ENCODE results near the gene SEC14L1. TPM values are rescaled to one million over a fixed set of nuclear protein-coding genes. Genes with fewer than 3 reads are reported as not detected.

The SEC14L1 gene
- total RNA-seq, 2 donors from 2014 or later, result 91.6 to 117 TPM

DNA sequence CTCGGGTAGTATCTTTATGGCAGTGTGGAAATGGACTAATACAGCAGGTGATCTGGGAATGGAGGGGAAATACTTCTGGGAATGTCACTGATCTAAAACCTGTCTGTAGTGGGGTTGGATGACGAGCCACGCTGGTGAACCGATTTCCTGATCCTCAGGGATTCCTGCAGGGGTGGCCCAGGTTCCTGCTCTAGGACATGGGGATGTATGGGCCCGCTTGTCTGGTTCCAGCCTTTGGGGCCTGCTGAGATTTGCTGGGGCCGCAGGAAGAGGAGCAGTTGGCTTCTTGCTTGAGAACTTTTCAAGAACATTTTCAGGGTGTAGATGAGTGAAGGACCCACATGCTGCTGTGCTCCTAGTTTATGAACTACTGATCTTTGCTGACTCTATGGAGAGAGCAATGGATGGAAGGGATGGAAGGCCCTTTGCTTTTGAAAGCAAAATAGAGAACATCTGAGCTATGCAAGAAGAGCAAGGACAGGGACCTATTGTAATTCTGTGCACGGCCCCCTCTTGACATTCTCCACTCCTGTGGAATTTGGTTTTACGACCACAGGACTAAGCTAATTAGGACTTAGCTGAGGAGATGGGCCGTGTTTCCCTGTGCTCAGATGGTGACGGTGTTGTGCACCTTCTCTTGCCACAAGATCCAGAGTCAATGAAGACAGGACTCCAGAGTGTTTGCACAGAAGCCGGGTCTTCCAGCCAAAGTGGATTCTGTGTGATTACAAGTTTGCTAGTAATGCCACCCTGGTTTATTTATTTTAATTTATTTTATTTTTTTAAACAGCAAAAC lies 90.5 kb downstream of the SEC14L1 start:
- H3K4me3 Mint-ChIP-seq, result no peak overlapping the region
- H3K27ac Mint-ChIP-seq, result peak overlapping the region in 1 of 2 donors; percentile 9
- peaks cover 20 to 23% of the 10 kb centered on the region in 2 donors for H3K4me1 Mint-ChIP-seq (ENCODE audit: low read depth in 2 of 2)
- no peaks in the 10 kb centered on the region for H3K9me3 Mint-ChIP-seq
- ATAC-seq (no peak), DNase-seq (ENCODE audit: low spot score) (no peak)
- H3K27me3 Mint-ChIP-seq, result no peaks in the 10 kb centered on the region
- H3K36me3 Mint-ChIP-seq, result no peaks in the 10 kb centered on the region

DNA sequence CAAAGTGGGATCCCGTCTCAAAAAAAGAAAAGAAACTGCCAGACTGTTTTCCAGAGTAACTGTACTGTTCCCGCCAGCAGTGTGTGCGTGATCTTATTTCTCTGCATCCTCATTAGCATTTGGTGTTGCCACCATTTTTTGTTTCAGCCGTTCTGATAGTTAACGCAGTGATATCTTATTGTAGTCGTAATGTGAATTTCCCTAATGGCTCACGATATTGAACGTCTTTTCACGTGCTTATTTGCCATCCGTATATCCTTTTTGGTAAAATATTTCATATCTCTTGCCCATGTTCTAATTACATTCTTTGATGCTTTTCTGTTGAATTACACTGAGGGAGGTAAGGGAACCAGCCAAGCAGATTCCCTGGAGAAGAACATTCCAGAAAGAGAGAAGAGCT lies 92.4 kb downstream of the SEC14L1 start:
- Mint-ChIP-seq H3K27me3 (no peaks in the 10 kb centered on the region), H3K27ac (peak overlapping the region; percentile 74 to 94), H3K9me3 (no peaks in the 10 kb centered on the region), H3K4me3 (no peak overlapping the region), H3K36me3 (no peaks in the 10 kb centered on the region), H3K4me1 (ENCODE audit: low read depth in 2 of 2) (peaks cover 23 to 27% of the 10 kb centered on the region in 2 donors)
- ATAC-seq (no peak), DNase-seq (ENCODE audit: low spot score) (no peak)

DNA sequence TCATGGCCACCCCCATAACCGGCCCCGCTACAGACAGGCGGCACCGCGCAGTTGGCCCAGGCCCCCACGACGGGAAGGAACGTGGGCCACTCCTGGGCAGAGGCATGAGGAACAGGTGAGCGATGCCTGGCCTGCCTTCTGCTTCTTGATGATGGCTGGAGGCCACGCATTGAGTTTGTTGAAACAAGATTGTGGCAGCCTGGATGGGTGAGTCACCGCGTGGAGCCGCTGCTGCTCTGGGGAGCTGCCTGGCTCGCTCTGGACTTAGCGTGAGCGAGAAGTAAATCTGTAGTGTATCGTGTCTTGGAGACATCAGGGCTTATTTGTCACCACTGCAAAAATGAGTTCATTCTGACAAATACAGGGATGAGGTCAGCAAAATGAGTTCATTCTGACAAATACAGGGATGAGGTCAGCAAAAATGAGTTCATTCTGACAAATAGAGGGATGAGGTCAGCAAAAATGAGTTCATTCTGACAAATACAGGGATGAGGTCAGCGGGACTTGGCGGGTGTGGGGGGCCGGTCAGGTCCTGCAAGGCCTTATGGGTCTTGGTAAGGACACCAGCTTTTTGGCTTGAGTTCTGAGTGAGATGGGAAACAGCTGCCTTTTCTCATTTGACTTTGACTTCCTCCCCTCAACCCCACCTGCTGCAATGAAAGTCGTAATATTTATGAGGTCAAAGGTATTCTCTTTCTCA lies 93.0 kb downstream of the SEC14L1 start:
- Mint-ChIP-seq H3K4me1 (ENCODE audit: low read depth in 2 of 2) (peaks cover 23 to 27% of the 10 kb centered on the region in 2 donors), H3K27ac (peak overlapping the region; percentile 74 to 94), H3K36me3 (no peaks in the 10 kb centered on the region), H3K27me3 (no peaks in the 10 kb centered on the region), H3K9me3 (no peaks in the 10 kb centered on the region), H3K4me3 (peak overlapping the region; percentile 50)
- DNase-seq (ENCODE audit: low spot score) (no peak), ATAC-seq (peak; percentile 48 to 72)

DNA sequence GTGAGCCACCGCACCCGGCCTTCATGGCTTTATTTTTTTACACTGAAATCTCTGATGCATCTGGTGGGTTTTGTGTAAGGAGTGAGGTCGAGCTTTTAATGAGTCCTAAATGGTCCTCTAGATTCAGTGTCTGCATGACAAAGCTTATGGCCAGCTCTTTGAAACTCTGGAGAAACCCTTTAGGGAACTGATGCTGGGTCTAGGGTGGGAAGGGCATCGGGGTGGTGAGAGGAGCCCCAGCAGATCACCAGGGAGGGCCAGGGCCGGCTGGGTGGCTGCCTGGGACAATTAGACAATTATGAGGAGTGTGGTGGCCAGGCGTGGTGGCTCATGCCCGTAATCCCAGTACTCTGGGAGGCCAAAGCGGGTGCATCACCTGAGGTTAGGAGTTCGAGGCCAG lies 93.9 kb downstream of the SEC14L1 start:
- DNase-seq (ENCODE audit: low spot score), result no peak
- peaks cover 23 to 27% of the 10 kb centered on the region in 2 donors for H3K4me1 Mint-ChIP-seq (ENCODE audit: low read depth in 2 of 2)
- H3K27me3 Mint-ChIP-seq, result no peaks in the 10 kb centered on the region
- ATAC-seq, result no peak
- H3K36me3 Mint-ChIP-seq, result no peaks in the 10 kb centered on the region
- no peaks in the 10 kb centered on the region for H3K9me3 Mint-ChIP-seq
- H3K4me3 Mint-ChIP-seq, result peak overlapping the region; percentile 68
- H3K27ac Mint-ChIP-seq, result peak overlapping the region; percentile 74 to 94

DNA sequence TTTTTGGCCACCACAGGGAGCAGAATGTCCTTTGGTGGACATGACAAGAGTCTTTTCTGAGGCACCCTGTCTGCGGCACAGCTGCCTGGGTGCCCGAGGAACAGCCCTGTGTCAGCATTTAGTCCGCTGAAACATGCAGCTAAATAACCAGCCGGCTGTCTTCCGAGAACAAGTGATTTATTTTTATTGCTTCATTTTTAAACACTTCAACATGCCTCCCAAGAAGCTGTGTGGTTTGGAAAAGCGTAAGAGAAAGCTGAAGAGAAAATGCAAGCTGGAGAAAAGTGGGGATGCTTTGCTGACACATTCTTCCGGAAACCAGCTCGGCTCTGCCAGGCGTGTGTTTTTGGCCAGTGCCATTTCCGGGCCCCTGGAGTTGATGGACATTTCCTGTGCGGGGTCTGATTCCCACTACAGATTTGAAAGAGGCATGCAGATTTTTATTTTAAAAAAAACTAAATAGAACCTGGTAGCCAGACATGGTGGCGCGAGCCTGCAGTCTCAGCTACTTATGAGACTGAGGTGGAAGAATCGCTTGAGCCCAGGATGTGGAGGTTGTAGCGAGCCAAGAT lies 94.7 kb downstream of the SEC14L1 start:
- peak overlapping the region; percentile 74 to 94 for H3K27ac Mint-ChIP-seq
- H3K4me1 Mint-ChIP-seq (ENCODE audit: low read depth in 2 of 2), result peaks cover 23 to 27% of the 10 kb centered on the region in 2 donors
- ATAC-seq (peak; percentile 69 to 77), DNase-seq (ENCODE audit: low spot score) (peak; percentile 77)
- no peaks in the 10 kb centered on the region for H3K9me3 Mint-ChIP-seq
- no peaks in the 10 kb centered on the region for H3K27me3 Mint-ChIP-seq
- peak overlapping the region; percentile 68 for H3K4me3 Mint-ChIP-seq
- H3K36me3 Mint-ChIP-seq, result no peaks in the 10 kb centered on the region

DNA sequence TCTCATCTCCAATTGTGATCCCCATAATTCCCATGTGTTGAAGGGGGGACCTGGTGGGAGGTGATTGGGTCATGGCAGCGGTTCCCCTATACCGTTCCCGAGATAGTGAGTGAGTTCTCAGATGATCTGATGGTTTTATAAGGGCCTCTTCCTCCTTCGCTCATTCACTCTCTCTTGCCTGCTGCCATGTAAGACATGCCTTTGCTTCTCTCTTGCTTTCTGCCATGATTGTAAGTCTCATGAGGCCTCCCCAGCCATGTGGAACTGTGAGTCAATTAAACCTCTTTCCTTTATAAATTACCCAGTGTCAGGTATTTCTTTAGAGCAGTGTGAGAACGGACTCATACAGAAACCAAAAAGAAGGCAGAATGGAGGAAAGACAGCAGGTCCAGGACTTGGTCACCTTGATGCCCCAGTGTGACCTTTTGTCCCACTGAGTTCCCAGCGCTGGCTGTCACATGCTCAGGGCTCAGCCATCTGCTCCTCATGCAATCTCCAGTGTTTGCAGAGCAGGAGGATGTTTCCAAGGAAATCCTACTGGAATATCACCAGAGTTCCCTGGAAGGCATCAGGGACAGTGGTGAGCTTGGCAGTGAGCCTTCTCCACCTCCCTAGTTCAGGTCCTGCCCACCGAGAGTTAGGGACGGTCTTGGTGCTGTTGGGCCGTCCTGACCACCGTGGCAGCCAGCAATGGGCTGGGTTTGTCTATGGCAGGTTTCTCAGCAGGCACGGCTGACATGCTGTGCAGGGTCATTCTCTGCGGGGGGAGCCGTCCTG lies 96.7 kb downstream of the SEC14L1 start:
- Mint-ChIP-seq H3K36me3 (no peaks in the 10 kb centered on the region), H3K27me3 (no peaks in the 10 kb centered on the region), H3K4me1 (ENCODE audit: low read depth in 2 of 2) (peaks cover 23 to 27% of the 10 kb centered on the region in 2 donors), H3K4me3 (no peak overlapping the region), H3K9me3 (no peaks in the 10 kb centered on the region), H3K27ac (peak overlapping the region in 1 of 2 donors; percentile 8)
- no peak for DNase-seq (ENCODE audit: low spot score)
- no peak for ATAC-seq

DNA sequence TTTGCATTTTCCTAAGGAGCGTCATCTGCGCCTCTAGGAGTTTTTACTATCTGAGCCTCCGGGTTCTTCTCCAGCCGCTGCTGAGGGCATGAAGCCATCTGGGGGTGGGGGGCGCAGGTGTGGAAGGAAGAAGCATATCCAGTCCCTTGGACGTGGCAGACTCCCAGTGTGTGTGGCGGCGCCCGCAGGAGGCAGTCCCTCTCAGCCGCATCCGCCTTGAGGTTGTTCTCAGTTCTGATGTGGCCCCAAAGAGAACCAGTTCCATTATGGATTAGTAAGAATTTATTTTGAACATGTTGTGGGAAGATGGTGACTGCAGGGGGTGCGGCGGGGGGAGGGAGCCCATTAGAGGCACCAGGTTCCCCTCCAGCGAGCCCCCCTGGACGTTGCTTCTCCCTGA lies 100.2 kb downstream of the SEC14L1 start:
- Mint-ChIP-seq H3K27ac (no peak overlapping the region), H3K4me1 (ENCODE audit: low read depth in 2 of 2) (peaks cover 0 to 16% of the 10 kb centered on the region in 2 donors), H3K36me3 (no peaks in the 10 kb centered on the region), H3K4me3 (no peak overlapping the region), H3K9me3 (no peaks in the 10 kb centered on the region), H3K27me3 (no peaks in the 10 kb centered on the region)
- ATAC-seq (no peak), DNase-seq (ENCODE audit: low spot score) (no peak)

DNA sequence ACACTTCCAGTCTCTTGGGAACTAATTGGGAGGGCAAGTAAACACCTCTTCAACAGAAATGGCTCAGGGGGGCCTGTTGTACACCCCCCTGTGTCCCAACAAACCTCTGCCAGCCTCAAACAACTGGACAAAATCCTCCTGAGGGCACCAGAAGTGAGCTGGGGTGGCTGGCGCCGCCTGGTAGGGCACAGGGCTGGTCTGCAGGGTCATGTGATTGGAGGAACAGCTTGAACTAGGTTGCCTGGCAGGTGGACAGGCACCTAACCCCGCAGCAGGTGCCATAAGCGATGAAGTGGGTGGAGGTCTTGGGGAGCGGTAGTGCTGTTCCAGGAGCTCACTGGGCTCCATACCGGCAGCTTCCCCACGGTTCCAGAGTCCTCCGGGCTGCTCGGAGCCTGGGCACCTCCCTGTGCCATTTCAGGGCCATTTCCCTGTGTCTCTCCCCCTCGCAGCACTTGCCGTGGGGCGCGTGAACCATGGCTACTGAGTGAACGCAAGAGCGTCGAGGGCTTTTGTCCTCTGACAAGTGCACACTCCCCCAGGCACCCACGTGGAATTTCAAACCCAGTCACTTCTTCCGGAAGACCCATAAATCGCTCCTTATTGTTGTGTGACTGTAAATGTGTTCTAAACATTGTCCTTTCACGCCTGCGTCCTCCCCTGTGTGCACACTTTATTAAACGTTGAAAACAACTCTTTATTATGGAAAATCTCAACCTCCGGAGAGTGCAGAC lies 101.5 kb downstream of the SEC14L1 start:
- ATAC-seq (no peak), DNase-seq (ENCODE audit: low spot score) (no peak)
- Mint-ChIP-seq H3K27ac (no peak overlapping the region), H3K4me3 (no peak overlapping the region), H3K4me1 (ENCODE audit: low read depth in 2 of 2) (peaks cover 0 to 14% of the 10 kb centered on the region in 2 donors), H3K9me3 (no peaks in the 10 kb centered on the region), H3K27me3 (no peaks in the 10 kb centered on the region), H3K36me3 (no peaks in the 10 kb centered on the region)

DNA sequence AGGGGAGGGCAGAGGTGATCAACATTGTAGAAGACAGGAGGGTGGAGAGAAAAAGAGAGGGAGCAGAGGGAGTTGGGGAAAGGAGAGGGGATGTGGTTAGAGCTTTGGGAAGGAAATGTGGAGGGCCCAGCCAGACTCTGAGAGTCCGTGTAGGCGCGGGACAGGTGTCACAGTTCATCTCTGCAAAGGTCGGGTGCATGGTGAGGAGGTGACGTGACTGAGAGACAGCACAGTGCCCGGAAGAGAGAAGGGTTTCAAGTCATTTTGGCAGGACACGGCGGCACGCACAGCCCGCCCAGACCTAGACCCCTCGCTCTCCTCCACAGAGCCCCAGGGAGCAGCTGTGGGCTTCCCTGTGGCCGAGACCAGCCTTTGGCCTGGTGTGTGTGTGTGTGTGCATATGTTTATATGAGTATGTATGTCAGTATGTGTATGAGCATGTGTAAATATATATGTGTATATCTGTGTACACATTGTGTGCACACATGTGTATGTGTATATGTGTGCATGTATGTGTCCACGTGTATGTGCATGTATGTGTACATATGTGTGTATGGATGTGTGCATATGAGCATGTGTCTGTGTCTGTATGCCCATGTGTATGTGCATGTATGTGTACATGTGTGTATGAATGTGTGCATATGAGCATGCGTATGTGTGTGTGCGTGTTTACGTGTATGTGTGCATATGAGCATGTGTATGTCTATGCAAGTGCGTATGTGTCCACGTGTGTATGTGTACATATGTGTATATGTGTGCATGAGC lies 104.6 kb downstream of the SEC14L1 start:
- no peaks in the 10 kb centered on the region for H3K9me3 Mint-ChIP-seq
- H3K27me3 Mint-ChIP-seq, result peaks cover 13% of the 10 kb centered on the region in 2 donors
- H3K27ac Mint-ChIP-seq, result no peak overlapping the region
- peaks cover 6 to 18% of the 10 kb centered on the region in 2 donors for H3K4me1 Mint-ChIP-seq (ENCODE audit: low read depth in 2 of 2)
- H3K36me3 Mint-ChIP-seq, result no peaks in the 10 kb centered on the region
- ATAC-seq (no peak), DNase-seq (ENCODE audit: low spot score) (no peak)
- peak overlapping the region; percentile 23 for H3K4me3 Mint-ChIP-seq

DNA sequence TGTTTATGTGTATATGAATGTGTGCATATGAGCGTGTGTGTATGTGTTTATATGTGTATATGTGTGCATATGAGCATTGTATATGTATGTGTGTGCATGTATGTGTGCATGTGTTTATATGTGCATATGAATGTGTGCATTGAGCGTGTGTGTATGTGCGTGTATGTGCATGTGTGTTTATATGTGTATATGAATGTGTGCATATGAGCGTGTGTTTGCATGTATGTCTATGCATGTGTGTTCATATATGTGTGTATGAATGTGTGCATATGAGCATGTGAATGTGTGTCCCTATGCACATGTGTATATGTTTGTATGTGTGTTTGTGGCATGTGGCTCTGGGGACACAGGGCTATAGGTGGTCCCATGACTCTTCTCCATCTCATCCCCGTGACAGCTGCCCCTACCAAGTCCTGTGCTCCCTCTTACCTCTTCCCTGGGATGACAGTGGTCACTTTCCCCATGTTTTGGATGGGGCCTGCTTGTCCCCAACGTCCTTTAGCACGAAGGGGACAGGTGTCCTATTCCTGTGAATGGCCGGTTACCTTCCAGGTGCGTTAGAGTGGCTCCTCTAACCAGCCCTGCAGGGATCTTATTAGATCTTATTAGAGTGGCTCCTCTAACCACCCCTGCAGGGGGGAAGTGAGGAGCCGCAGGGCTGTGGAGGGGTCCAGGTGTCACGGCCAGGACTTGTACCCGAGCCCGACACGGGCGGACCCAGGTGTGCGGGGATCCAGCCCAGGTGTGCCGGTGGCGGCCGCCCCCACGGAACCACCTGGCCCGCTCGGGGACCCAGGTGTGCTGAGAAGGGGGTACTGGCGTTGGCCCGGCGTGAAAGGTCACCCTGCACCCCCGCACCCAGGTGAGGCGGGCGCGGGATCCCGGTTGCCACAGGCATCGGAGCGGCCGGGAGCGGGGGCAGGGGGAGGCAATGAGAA lies 105.6 kb downstream of the SEC14L1 start:
- no peak for ATAC-seq
- Mint-ChIP-seq H3K4me3 (peak overlapping the region; percentile 17), H3K9me3 (no peaks in the 10 kb centered on the region)

DNA sequence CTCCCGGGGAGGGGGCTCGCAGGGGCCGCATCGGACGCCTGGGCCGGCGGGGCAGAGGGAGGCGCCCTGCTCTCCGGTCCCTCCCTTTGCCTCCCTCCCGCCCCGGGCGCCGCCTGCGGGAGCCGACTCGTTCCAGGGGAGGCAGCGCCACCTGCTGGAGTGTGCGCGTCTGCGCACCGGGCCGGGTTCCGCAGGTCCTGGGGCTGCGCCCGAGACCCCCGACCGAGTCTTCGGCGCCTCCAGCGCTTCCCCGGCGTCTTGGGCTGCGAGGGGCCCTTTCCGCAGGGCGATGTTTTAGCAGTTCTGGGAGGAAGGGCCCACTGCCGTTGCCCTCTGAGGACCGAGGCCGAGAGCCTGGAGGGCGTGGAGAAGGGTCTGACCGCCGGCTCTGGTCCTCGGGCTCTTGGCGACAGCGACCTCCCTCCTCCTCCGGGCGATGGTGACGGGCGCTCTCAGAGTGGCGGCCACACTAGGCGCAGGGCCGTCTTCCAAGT lies 106.3 kb downstream of the SEC14L1 start:
- Mint-ChIP-seq H3K27ac (no peak overlapping the region), H3K27me3 (peaks cover 13% of the 10 kb centered on the region in 2 donors), H3K4me1 (ENCODE audit: low read depth in 2 of 2) (peaks cover 6 to 18% of the 10 kb centered on the region in 2 donors), H3K36me3 (no peaks in the 10 kb centered on the region), H3K4me3 (peak overlapping the region; percentile 35), H3K9me3 (no peaks in the 10 kb centered on the region)
- DNase-seq (ENCODE audit: low spot score), result peak; percentile 85
- peak; percentile 92 to 93 for ATAC-seq

More for the DNA sequence above, 105.6 kb downstream of the SEC14L1 start:
- no peak overlapping the region for H3K27ac Mint-ChIP-seq
- no peak for DNase-seq (ENCODE audit: low spot score)
- H3K27me3 Mint-ChIP-seq, result peaks cover 13% of the 10 kb centered on the region in 2 donors
- no peaks in the 10 kb centered on the region for H3K36me3 Mint-ChIP-seq
- H3K4me1 Mint-ChIP-seq (ENCODE audit: low read depth in 2 of 2), result peaks cover 6 to 18% of the 10 kb centered on the region in 2 donors

All from natural killer cell treated with Interleukin-12 subunit alpha and Interleukin-12 subunit beta and Interleukin-15 and Interleukin-18, amount 100 ng/mL, for 72 hours (primary cell).